Central memory CD4-positive, alpha-beta T cell (primary cell): Measurements from ENCODE around the gene PAQR4.

Source experiments
- DNase-seq: peaks from one replicate; pipeline ENCODE4 v3.0.0; 2022

Gene PAQR4

GRCh38 chr16:2981177-2981898, 12.2 kb downstream of the PAQR4 start:
- DNase-seq, result no peak

DNA sequence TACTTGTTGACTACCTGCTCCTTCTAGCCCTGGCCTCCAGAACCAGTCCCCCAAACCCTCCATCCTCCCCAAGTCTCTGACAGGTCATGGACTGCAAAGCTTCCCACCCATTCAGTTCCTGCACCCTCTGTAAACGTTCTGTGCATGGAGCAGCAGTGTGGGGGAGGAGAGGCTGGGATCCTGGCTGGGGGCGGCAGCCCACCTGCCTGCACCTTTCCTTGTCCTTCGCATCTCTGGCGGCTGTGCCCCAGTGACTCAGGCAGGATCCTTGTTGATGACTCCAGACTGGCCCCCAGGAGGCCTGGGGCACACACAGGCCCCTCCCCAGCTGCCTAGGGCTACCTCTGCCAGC, 12.7 kb downstream of the PAQR4 start:
- DNase-seq, result no peak

GRCh38 chr16:2982402-2982801, 13.3 kb downstream of the PAQR4 start:
- no peak for DNase-seq

DNA sequence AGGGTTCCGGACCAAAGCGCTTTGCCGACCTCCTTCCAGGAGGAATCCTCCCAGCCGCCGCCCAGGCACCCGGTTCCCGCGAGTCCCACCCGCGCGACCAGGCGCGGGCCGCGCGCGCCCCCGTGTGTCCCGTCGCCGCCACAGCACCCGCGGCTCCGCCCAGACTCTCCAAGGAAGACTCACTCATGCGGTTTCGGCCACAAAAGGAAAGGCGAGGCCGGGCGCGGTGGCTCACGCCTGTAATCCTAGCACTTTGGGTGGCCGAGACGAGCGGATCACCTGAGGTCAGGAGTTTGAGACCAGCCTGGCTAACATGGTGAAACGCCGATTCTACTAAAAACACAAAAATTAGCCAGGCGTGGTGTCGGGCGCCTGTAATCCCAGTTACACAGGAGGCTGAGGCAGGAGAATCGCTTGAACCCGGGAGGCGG, 14.6 kb downstream of the PAQR4 start:
- DNase-seq, result no peak

- DNase-seq, result no peak
Observed at GRCh38 chr16:2985462-2985861, 16.3 kb downstream of the PAQR4 start.

DNA sequence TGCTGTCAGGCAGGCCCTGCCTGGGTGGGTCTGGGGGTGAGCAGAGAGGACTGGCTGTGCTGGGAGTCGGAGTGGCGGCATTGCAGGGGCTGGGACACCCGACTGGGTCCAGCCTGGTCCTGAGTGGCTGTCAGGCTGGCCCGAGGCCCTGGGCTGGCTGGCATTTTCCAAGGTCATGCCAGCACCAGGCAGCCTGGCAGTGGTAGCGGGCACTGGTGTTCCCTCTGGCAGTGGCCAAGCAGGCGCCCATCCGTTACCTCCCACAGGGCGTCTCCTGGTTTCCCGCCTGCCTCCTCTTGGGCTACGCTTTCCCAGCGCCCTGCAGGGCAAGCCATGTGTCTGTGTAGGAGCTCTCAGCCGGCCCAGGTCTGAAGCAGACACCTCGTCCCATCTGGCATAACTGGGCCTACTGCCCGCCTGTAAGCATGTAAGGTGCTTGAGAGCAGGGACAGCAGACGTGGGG, 16.8 kb downstream of the PAQR4 start:
- no peak for DNase-seq

- DNase-seq, result no peak
Observed at GRCh38 chr16:2986623-2987188, 17.6 kb downstream of the PAQR4 start.

GRCh38 chr16:2987286-2987685, 18.1 kb downstream of the PAQR4 start:
- no peak for DNase-seq

- DNase-seq, result no peak
Observed at GRCh38 chr16:2987833-2988232, 18.7 kb downstream of the PAQR4 start.

- no peak for DNase-seq
Observed at GRCh38 chr16:2988590-2989099, 19.5 kb downstream of the PAQR4 start.

GRCh38 chr16:2990891-2991290, 21.7 kb downstream of the PAQR4 start:
- no peak for DNase-seq

DNA sequence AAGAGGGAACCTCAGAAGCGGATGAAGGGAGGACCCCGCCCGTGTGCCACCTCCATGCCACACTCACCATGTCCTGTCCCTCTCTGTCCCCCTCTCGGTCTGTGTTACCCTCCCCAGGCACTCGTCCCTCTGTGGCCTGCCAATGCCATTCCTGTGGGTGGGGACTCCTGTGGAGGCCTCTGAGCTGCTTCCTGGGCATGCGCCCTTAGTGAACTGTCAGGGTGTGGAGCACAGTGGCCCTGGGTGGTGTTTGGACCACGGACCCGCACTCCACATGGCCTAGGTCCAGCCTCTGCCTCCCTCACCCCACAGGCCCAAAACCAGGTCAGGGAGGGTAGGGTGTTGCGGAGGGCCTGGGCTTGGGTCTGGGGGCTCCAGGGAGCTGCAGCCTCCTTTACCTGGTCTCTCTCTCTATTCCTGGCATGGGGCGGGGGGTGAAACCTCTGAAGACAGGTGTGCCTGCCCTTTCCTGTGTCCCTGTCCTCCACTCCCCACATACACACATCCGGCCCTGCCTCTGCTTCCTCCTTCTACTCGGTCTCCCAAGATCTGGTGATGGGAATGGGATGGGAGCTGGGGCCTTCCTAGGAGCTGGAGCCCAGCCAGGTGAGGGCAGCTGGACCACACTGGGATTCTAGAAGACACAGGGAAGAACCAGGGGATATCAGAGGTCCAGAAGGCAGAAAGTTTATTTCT, 22.6 kb downstream of the PAQR4 start:
- no peak for DNase-seq

DNA sequence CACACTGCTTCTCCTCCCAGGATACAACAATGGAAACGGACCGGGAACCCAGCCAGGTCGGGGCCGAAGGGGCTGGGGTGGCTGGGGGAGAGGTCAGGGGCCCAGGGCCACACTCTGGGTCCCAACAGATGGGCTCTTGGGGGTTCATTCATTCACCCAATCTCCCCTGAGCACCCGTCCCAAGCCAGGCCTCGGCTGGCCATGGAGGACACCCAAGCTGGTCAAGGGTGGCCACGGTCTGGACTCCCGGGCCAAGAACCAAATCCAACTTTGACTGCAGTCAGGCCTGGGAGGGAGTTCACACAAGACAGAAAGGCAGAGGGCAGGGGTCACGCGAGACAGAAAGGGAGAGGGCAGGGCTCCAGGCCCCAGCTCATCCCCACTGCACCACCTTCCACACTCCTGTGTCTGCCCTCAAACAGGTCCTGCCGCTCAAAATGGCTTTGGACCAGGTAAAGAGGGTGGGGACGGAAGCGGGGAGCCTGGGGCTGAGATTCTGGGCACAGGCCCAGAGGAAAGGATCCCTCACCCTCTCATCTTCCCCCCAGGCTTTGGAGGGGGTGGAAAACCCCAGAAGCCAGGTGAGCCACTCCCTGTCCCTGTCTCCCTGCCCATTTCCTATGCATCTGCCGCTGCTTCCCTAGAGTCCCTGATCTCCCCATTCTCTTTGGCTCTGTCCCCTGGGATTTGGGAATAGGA, 23.4 kb downstream of the PAQR4 start:
- DNase-seq, result no peak

GRCh38 chr16:2996298-2996697, 27.1 kb downstream of the PAQR4 start:
- no peak for DNase-seq

- DNase-seq, result no peak
Observed at GRCh38 chr16:2999929-3000328, 30.8 kb downstream of the PAQR4 start.

GRCh38 chr16:3000540-3000939, 31.4 kb downstream of the PAQR4 start:
- no peak for DNase-seq

DNA sequence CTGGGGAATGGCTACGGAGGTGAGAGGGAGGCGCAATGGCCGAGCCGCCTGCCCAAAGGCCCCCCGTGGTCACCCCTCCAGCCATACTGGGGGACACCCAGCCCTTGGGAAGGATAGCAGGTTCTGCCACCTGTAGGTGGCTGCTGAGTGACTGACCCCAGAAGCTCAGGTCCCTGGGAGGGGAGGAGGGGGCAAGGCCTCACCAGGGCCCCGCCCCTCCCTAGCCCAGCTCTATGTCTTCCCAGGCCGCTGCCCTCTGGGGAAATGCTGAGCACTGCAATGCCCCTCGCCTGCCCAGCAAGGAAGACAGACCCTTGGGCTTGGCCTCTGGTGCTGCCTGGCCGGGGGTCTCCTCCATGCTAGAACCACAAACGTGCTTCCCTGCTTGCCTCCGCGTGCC, 32.2 kb downstream of the PAQR4 start:
- DNase-seq, result no peak

DNA sequence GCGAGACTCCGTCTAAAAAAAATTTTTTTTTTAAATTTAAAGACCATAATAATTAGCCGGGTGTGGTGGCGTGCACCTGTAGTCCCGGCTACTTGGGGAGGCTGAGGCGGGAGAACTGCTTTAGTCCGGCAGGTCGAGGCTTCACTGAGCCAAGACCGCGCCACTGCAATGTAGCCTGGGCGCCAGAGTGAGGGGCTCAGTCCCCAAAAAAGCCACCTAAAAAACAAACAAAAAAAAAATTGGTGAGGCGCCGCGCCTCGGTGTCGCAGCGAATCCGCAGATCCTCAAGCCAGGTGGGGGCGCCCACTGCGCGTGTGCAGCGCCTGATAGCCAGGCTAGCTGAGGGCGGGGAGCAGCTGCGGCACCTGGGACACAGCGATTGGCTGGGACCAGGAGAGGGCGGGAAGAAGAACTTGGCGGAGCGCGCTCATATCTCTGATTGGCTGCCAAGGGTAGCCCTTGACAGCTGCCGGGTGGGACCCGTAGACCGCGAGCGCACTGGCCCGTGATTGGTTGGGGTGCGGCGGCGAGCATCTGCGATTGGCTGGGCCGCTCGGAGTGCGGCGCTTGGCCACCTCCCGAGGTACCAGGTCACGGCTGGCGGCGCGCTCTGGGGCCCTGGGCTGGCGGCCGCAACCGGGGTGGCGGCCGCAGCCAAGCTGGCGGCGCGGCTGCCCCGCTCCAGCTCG, 34.6 kb downstream of the PAQR4 start:
- DNase-seq, result peak; percentile 96

DNA sequence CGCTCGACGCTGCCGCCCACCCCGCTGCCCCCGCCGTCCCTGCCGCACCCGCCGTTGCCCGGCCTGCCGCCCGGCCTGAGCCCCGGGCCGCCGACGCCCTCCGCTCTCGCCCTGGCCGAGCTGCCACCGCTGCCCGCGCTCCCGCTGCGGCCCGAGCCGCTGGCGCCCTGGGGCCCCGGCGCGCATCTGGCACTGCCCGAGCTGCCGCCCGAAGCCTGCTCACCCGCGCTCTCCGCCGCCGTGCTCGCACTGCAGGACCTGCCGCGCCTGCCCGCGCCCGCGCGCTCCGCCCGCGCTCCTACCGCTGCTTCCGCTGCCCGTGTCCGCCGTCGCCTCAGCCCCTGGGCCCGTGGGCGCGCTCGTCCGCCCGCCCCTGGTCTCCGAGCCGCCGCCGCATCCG, 35.2 kb downstream of the PAQR4 start:
- DNase-seq, result no peak

- DNase-seq, result no peak
Observed at GRCh38 chr16:3004781-3005284, 35.7 kb downstream of the PAQR4 start.

GRCh38 chr16:3007059-3007956, 38.2 kb downstream of the PAQR4 start:
- DNase-seq, result no peak
